Measurements from ENCODE around the gene INKA2.

INKA2 gene

GRCh38 chr1:111691886-111692285 is 47.3 kb downstream of the INKA2 start:
- Histone ChIP-seq H3K4me3 (ENCODE audit: low read length, poor library complexity, severe bottlenecking) (no peak overlapping the region), H3K36me3 (ENCODE audit: insufficient read depth, low read length) (peaks cover 58% of the 10 kb centered on the region), H3K9ac (ENCODE audit: low read depth, low read length, poor library complexity, severe bottlenecking) (no peak overlapping the region), H2AFZ (ENCODE audit: low read length) (no peak overlapping the region), H3K4me1 (ENCODE audit: insufficient read depth, low read length, poor library complexity, severe bottlenecking) (no peaks in the 10 kb centered on the region), H3K79me2 (ENCODE audit: insufficient read depth, low read length) (peaks cover 37% of the 10 kb centered on the region), H3K4me2 (ENCODE audit: low read depth, low read length, poor library complexity, severe bottlenecking) (no peak overlapping the region), H3K9me2 (replicated peaks; ENCODE audit: low read depth, low read length) (no peaks in the 10 kb centered on the region), H4K20me1 (ENCODE audit: insufficient read depth, low read length, poor library complexity, severe bottlenecking) (peaks cover 14% of the 10 kb centered on the region), H3F3A (ENCODE audit: low read depth) (no peaks in the 10 kb centered on the region), H3K9me3 (ENCODE audit: insufficient read depth, low read depth, low read length) (no peaks in the 10 kb centered on the region), H3K27me3 (ENCODE audit: insufficient read depth, low read length, poor library complexity, severe bottlenecking) (no peaks in the 10 kb centered on the region)
- no peak for TF ChIP-seq EZH2phosphoT487 (IDR thresholded peaks at IDR 0.05; ENCODE audit: borderline replicate concordance)

GRCh38 chr1:111690306-111690617 is 48.9 kb downstream of the INKA2 start:
- Histone ChIP-seq H4K20me1 (ENCODE audit: insufficient read depth, low read length, poor library complexity, severe bottlenecking) (peaks cover 14% of the 10 kb centered on the region), H2AFZ (ENCODE audit: low read length) (no peak overlapping the region), H3K9me3 (ENCODE audit: insufficient read depth, low read depth, low read length) (no peaks in the 10 kb centered on the region), H3K36me3 (ENCODE audit: insufficient read depth, low read length) (peaks cover 41% of the 10 kb centered on the region), H3K79me2 (ENCODE audit: insufficient read depth, low read length) (peaks cover 40% of the 10 kb centered on the region), H3K4me3 (ENCODE audit: low read length, poor library complexity, severe bottlenecking) (no peak overlapping the region), H3K4me1 (ENCODE audit: insufficient read depth, low read length, poor library complexity, severe bottlenecking) (no peaks in the 10 kb centered on the region), H3K9ac (ENCODE audit: low read depth, low read length, poor library complexity, severe bottlenecking) (no peak overlapping the region), H3F3A (ENCODE audit: low read depth) (no peaks in the 10 kb centered on the region), H3K27me3 (ENCODE audit: insufficient read depth, low read length, poor library complexity, severe bottlenecking) (no peaks in the 10 kb centered on the region), H3K9me2 (replicated peaks; ENCODE audit: low read depth, low read length) (no peaks in the 10 kb centered on the region), H3K4me2 (ENCODE audit: low read depth, low read length, poor library complexity, severe bottlenecking) (no peak overlapping the region)
- TF ChIP-seq CTCF (conservative IDR thresholded peaks at IDR 0.05; ENCODE audit: low read length) (no peak), EZH2phosphoT487 (IDR thresholded peaks at IDR 0.05; ENCODE audit: borderline replicate concordance) (no peak)

Data from Loucy (cell line).